Right lobe of liver (tissue), 6 donors: Measurements from ENCODE around the gene ADGRG3. TPM values are rescaled to one million over a fixed set of nuclear protein-coding genes. Genes with fewer than 3 reads are reported as not detected.
A peak's percentile ranks its signal among the peaks of the same experiment; 100 is the strongest.

Experiments
- ATAC-seq, 4 donors: fragments of 200-7000 bp; cut with Tn5 transposase; one replicate each; pipeline ENCODE4 v1.9.1; 2020; ENCODE audit warnings: mild to moderate bottlenecking in 4 of 4, moderate library complexity in 4 of 4
- DNase-seq, 3 donors: peaks; one replicate each; pipeline ENCODE4 v3.0.0-alpha.2; 2020
- H3K27ac ChIP-seq, 3 donors: fragments of 200-600 bp; one replicate each; pipeline ENCODE4 v1.8.0; 2022
- H3K27me3 ChIP-seq, 2 donors: fragments of 200-600 bp; one replicate each; pipeline ENCODE4 v1.8.0; 2022
- H3K36me3 ChIP-seq, 4 donors: fragments of 200-600 bp; sonication (generic) in 1 of 4; one replicate each; pipeline versions ENCODE4 v1.5.1 to v1.8.0; 2017 to 2022; ENCODE audit warnings: control low read depth in 1 of 4
- H3K4me1 ChIP-seq, 4 donors: fragments of 200-600 bp; sonication (generic) in 1 of 4; one replicate each; pipeline versions ENCODE4 v1.5.1 to v1.8.0; 2017 to 2022; ENCODE audit warnings: control low read depth in 1 of 4
- H3K4me3 ChIP-seq, 3 donors: fragments of 200-600 bp; one replicate each; pipeline ENCODE4 v1.8.0; 2022
- H3K9me3 ChIP-seq, 4 donors: fragments of 200-600 bp; sonication (generic) in 1 of 4; one replicate each; pipeline versions ENCODE4 v1.5.1 to v1.8.0; 2017 to 2022; ENCODE audit warnings: control low read depth in 1 of 4
- CTCF ChIP-seq, 4 donors: fragments of 200-600 bp in 3 of 4; fragments of 450-650 bp in 1 of 4; IDR thresholded peaks; one replicate each; pipeline versions ENCODE4 v1.5.1 to v1.8.0; 2016 to 2022; ENCODE audit warnings: antibody characterized with exemption in 4 of 4, mild to moderate bottlenecking in 2 of 4
- POLR2A ChIP-seq: fragments of 450-650 bp; IDR thresholded peaks from one replicate; pipeline ENCODE4 v1.6.1; 2017; ENCODE audit warnings: antibody characterized with exemption, mild to moderate bottlenecking
- WGBS: methylation state at CpG from one replicate; pipeline ENCODE4 v1.1.6; 2018; ENCODE audit warnings: low coverage, low lambda C conversion rate; ENCODE audit not compliant: insufficient coverage; ENCODE audit errors: missing lambda C conversion rate; 5-methylcytosine and 5-hydroxymethylcytosine counted together
- intact Hi-C, 2 donors: fragments of 100-400 bp; cut with DNase I; formaldehyde crosslinking; loops; one replicate each; pipeline versions ENCODE4 v1.11.2 to v1.14.1; 2022
- total RNA-seq, 6 experiments: library from RNA; depleted of rRNA in 2 of 6; stranded (reverse); fragments of >200 nt in 2 of 6; fragmentation: NEBNext Ultra II Directional in 3 of 6; extraction: Animal tissue kit (Norgen Biotek cat#: 25700) in 3 of 6; gene quantifications; one replicate each; pipeline versions ENCODE4 v1.1.0 to v1.2.4, GENCODE V29; 2016 to 2023
- donor health status: DM: no; HTN: yes; CAD: no.
- donor health status: DM: no; HTN: no; CAD: no.
- donor health status: DM: no; HTN: no; CAD: no.
- donor health status: DM: no; HTN: yes; CAD: no.
- donor health status: DM: no; HTN: yes; CAD: no.

Gene ADGRG3
- total RNA-seq, 6 experiments from 2014 or later, result 0.37 to 1.6 (median 0.83) TPM

DNA sequence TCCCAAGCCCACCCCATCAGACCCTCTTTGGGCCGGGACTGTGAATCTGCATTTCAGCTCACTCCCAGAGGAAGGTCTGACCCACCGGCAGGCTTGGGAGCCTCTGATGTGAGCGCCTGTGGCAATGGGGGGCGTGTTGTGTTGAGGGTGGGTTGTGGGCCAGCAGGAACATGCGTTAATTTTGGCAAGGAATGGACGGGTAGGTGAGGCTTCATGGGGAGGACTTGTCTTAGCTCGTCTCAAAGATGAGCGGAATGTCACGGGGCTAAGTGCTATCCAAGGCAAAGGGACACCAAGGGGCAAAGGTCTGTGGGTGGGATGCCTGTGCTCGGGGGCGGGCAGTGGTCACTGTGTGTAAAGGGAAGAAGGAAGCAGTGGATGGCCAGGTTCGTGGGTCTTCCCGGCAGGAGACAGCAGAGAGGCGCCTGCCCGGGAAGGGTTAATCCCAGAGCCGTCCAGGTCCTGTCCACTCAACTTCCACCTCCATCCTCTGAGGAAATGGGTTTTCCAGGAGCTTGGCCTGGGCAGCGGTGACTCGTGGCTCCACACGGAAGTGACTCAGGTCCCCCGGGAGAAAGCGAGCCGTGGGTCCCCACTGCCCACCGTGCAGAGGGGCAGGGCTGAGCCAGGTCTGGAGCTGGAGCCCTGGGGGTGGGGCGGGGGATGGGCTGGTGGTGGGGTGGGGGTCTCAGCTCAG lies 22.3 kb upstream of the ADGRG3 start:
- Histone ChIP-seq H3K9me3 (no peaks in the 10 kb centered on the region), H3K36me3 (no peaks in the 10 kb centered on the region), H3K27me3 (no peaks in the 10 kb centered on the region), H3K4me3 (no peak overlapping the region), H3K27ac (peak overlapping the region in 1 of 3 donors; percentile 28), H3K4me1 (no peaks in the 10 kb centered on the region)
- intact Hi-C loops, result loop anchor here (2.0 to 5.0 kb wide), 3 partner anchors 53 to 69 kb away; no protein-coding TSS in a partner anchor
- DNase-seq (peak in 1 of 3 donors; percentile 47), ATAC-seq (peak; percentile 24 to 56 (median 37))
- WGBS, result 61% methylated on average over 7 of the region's 24 CpGs
- no peak for TF ChIP-seq POLR2A
- TF ChIP-seq CTCF (IDR thresholded peaks at IDR 0.05), result no peak

GRCh38 chr16:57646388-57647039 lies 21.6 kb upstream of the ADGRG3 start:
- DNase-seq, result no peak
- Histone ChIP-seq H3K9me3 (no peaks in the 10 kb centered on the region), H3K36me3 (no peaks in the 10 kb centered on the region), H3K4me3 (no peak overlapping the region), H3K27ac (peak overlapping the region in 1 of 3 donors; percentile 28), H3K4me1 (no peaks in the 10 kb centered on the region), H3K27me3 (no peaks in the 10 kb centered on the region)
- peak; percentile 10 to 57 (median 14) for ATAC-seq
- WGBS, result 54% methylated on average over 5 of the region's 14 CpGs
- intact Hi-C loops, result loop anchor here (2.0 to 5.0 kb wide), 3 partner anchors 54 to 69 kb away; no protein-coding TSS in a partner anchor
- TF ChIP-seq POLR2A (no peak), CTCF (IDR thresholded peaks at IDR 0.05) (no peak)

DNA sequence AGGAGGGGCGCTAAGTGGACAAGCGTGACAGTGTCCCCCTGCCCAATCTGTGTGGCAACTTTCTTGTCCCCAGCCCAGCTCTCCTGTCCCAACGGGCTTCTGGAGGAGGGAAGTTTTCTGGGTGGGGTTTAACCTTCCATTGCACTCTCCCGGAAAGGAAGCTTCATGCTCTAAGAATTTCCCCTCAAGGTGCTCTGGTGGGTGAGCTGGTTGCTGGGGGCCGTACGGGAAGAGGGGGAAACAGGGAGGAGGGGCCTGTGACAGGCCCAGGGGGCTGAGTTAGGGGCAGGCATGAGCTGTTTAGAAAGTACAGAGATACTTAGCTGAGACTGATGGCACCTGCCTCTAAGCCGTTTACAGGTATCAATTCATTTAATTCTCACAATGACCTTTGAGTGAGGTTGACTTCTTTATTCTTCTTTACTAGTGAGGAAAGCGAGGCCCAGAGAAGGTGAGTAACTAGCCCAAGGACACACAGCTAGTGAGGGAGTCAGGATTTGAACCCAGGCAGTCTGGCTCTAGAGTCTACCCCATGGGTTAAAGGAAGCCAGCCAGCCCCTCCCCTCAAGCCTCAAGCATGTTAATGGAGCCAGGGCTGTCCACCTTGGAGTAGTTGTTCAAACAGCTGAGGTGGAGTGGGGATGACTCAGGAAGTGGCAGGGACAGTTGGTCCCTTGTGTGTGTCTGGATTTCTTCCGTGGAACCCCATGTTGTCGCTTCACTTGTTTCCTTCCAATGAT lies 20.8 kb upstream of the ADGRG3 start:
- no peaks in the 10 kb centered on the region for H3K4me1 ChIP-seq
- no peaks in the 10 kb centered on the region for H3K36me3 ChIP-seq
- H3K27ac ChIP-seq, result peak overlapping the region in 2 of 3 donors; percentile 7 to 43
- intact Hi-C loops, result loop anchor here (2.0 to 5.0 kb wide), 3 partner anchors 55 to 70 kb away; no protein-coding TSS in a partner anchor
- DNase-seq (no peak), ATAC-seq (peak in 1 of 4 donors; percentile 2)
- WGBS, result 43% methylated on average over 6 of the region's 10 CpGs
- no peak overlapping the region for H3K4me3 ChIP-seq
- no peaks in the 10 kb centered on the region for H3K27me3 ChIP-seq
- no peaks in the 10 kb centered on the region for H3K9me3 ChIP-seq
- TF ChIP-seq CTCF (IDR thresholded peaks at IDR 0.05) (no peak), POLR2A (no peak)

DNA sequence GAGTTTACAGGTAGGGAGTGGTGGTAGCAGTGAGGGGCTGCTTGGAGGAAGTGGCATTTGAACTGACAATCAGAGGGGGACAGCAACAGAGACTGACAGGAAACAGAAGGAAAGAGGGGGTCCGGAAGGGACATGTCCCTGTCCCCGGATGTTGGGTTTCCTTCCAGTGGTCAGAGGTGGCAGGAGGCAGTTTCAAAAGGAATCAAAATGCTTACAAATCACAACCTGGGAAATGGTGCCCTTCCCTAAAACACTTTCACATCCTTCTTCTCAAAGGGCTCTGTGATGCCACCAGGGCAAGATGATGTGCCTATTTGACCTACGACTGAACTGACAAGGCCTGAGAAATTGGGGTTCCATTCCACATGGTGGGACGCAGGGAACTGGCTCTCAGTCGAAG lies 20.0 kb upstream of the ADGRG3 start:
- 65% methylated on average over 5 of the region's 5 CpGs for WGBS
- Histone ChIP-seq H3K4me1 (no peaks in the 10 kb centered on the region), H3K27ac (peak overlapping the region in 1 of 3 donors; percentile 5), H3K4me3 (no peak overlapping the region), H3K36me3 (no peaks in the 10 kb centered on the region), H3K27me3 (no peaks in the 10 kb centered on the region), H3K9me3 (no peaks in the 10 kb centered on the region)
- ATAC-seq (no peak), DNase-seq (no peak)
- intact Hi-C loops, result loop anchor here in 1 of 2 donors (5.0 kb wide), 2 partner anchors 56 to 71 kb away; no protein-coding TSS in a partner anchor
- no peak for TF ChIP-seq CTCF (IDR thresholded peaks at IDR 0.05)
- TF ChIP-seq POLR2A, result no peak
